Aorta (tissue), 5 donors: ENCODE measurements around the gene PACSIN1. TPM values are rescaled to one million over a fixed set of nuclear protein-coding genes. Genes with fewer than 3 reads are reported as not detected.

Experiments used
- ATAC-seq: fragments of 200-7000 bp; cut with Tn5 transposase; one replicate; pipeline ENCODE4 v1.9.1; 2022; ENCODE audit warnings: moderate library complexity; ENCODE audit not compliant: low FRiP score
- DNase-seq, 2 donors: peaks; one replicate each; pipeline ENCODE4 v3.0.0-alpha.2; 2020
- H3K27ac ChIP-seq, 2 donors: one replicate each; pipeline ENCODE4 v1.5.1; 2013; ENCODE audit warnings: low read length in 2 of 2, mild to moderate bottlenecking in 2 of 2, moderate library complexity in 2 of 2, control low read depth in 1 of 2, inconsistent platforms in 1 of 2, low read depth in 1 of 2
- H3K27me3 ChIP-seq, 2 donors: one replicate each; pipeline ENCODE4 v1.6.1; 2013; ENCODE audit warnings: control low read depth in 1 of 2, low read length in 1 of 2, mild to moderate bottlenecking in 1 of 2, moderate library complexity in 1 of 2; ENCODE audit not compliant: insufficient read depth in 2 of 2, control insufficient read depth in 1 of 2
- H3K36me3 ChIP-seq, 2 donors: one replicate each; pipeline ENCODE4 v1.6.1; 2013; ENCODE audit warnings: control low read depth in 1 of 2, low read length in 1 of 2, mild to moderate bottlenecking in 1 of 2; ENCODE audit not compliant: insufficient read depth in 2 of 2, control insufficient read depth in 1 of 2
- H3K4me1 ChIP-seq, 2 donors: one replicate each; pipeline ENCODE4 v1.6.1; 2013; ENCODE audit warnings: low read length in 2 of 2, control low read depth in 1 of 2, mild to moderate bottlenecking in 1 of 2, moderate library complexity in 1 of 2; ENCODE audit not compliant: insufficient read depth in 2 of 2, control insufficient read depth in 1 of 2
- H3K4me3 ChIP-seq, 2 donors: one replicate each; pipeline ENCODE4 v1.5.1; 2013; ENCODE audit warnings: low read length in 2 of 2, control low read depth in 1 of 2, mild to moderate bottlenecking in 1 of 2
- H3K9me3 ChIP-seq: one replicate; pipeline ENCODE4 v1.6.1; 2013; ENCODE audit warnings: mild to moderate bottlenecking, low read length; ENCODE audit not compliant: control insufficient read depth
- WGBS, 2 donors: extraction: QIAGEN DNeasy Blood & Tissue Kit; methylation state at CpG; one replicate each; pipeline ENCODE4 v1.1.7; 2013; 5-methylcytosine and 5-hydroxymethylcytosine counted together
- intact Hi-C, 2 donors: fragments of 100-400 bp; cut with DNase I; formaldehyde crosslinking; loops; one replicate each; pipeline versions ENCODE4 v1.14.2 to v1.15.0; 2022
- polyA plus RNA-seq, 2 donors: library from polyadenylated mRNA; stranded (reverse); fragments of 200-250 nt; gene quantifications; one replicate each; pipeline ENCODE4 v1.2.3, GENCODE V29; 2013
- total RNA-seq, 2 donors: library from RNA; stranded (reverse); fragmentation: NEBNext Ultra II Directional; extraction: Animal tissue kit (Norgen Biotek cat#: 25700); gene quantifications; one replicate each; pipeline ENCODE4 v1.2.1, GENCODE V29; 2021
- donor health status: healthy with polysubstance abuse.
- donor health status: Bipolar disorder and iron deficiency.
- donor health status: DM: no; HTN: no; CAD: no.
- donor health status: DM: no; HTN: no; CAD: no.
- donor health status: DM: yes; HTN: yes; CAD: no.

The PACSIN1 gene
- total and polyA plus RNA-seq, 4 donors = 0.10 to 0.84 (median 0.10) TPM; not detected in 1

DNA sequence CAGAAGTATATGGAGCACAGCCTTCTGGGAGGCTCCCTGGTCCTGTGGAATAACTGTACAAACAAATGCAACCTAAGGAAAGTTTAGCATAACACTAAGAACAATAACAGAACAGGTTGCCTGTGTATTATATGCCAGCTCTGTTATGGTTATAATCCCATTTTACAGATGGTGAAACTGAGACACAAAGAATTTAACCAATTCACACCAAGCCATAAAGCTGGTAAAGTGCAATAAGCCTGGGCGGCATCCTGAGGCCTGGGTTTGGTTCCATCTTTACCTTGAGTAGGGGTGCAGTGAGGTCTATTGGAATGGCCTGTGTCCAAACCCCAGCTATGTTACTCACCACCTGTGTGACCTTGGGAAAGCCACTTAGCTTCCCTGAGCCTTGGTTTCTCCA is 14.7 kb upstream of the PACSIN1 start:
- no peak overlapping the region for H3K4me3 ChIP-seq

DNA sequence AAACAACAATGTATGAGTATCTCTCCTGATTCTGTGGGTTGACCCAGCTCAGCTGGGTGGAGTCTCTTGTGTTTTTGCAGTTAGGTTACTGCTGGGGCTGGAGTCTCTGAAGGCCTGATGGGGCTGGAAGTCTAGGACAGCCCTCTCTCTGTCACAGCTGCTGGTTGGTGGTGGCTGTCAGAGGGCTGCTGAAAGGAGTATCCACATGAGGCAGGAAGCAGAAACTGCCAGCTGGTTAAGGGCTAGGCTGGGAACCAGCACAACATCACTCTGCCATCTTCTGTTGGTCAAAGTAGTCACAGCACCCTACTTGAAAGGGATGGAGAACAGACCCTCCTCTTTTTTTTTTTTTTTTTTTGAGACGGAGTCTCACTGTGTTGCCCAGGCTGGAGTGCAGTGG is 10.0 kb upstream of the PACSIN1 start:
- Histone ChIP-seq H3K4me1 (no peaks in the 10 kb centered on the region), H3K27ac (no peak overlapping the region), H3K4me3 (no peak overlapping the region), H3K27me3 (no peaks in the 10 kb centered on the region), H3K9me3 (peaks cover 6% of the 10 kb centered on the region), H3K36me3 (no peaks in the 10 kb centered on the region)
- intact Hi-C loops = no loop called here
- WGBS, 2 donors = 84% methylated on average over 1 of the region's 1 CpG; no CpG with 5 or more reads in 1 of the 2 donors
- no peak for DNase-seq
- ATAC-seq = no peak

More for the DNA sequence above, 14.7 kb upstream of the PACSIN1 start:
- intact Hi-C loops = no loop called here
- Histone ChIP-seq H3K36me3 (no peaks in the 10 kb centered on the region), H3K27ac (no peak overlapping the region), H3K4me1 (no peaks in the 10 kb centered on the region), H3K9me3 (peaks cover 6% of the 10 kb centered on the region), H3K27me3 (no peaks in the 10 kb centered on the region)
- DNase-seq = no peak
- no peak for ATAC-seq
- 97 to 100% methylated on average over 1 of the region's 1 CpG for WGBS, 2 donors

- H3K27ac ChIP-seq = no peak overlapping the region
- no peak for DNase-seq
- H3K27me3 ChIP-seq = no peaks in the 10 kb centered on the region
- no peaks in the 10 kb centered on the region for H3K36me3 ChIP-seq
- H3K4me3 ChIP-seq = no peak overlapping the region
- intact Hi-C loops = no loop called here
- WGBS, 2 donors = 81 to 83% methylated on average over 2 of the region's 2 CpGs
- no peaks in the 10 kb centered on the region for H3K9me3 ChIP-seq
- ATAC-seq = no peak
- H3K4me1 ChIP-seq = no peaks in the 10 kb centered on the region
Measured at GRCh38 chr6:34457382-34457741, 8.5 kb upstream of the PACSIN1 start.

DNA sequence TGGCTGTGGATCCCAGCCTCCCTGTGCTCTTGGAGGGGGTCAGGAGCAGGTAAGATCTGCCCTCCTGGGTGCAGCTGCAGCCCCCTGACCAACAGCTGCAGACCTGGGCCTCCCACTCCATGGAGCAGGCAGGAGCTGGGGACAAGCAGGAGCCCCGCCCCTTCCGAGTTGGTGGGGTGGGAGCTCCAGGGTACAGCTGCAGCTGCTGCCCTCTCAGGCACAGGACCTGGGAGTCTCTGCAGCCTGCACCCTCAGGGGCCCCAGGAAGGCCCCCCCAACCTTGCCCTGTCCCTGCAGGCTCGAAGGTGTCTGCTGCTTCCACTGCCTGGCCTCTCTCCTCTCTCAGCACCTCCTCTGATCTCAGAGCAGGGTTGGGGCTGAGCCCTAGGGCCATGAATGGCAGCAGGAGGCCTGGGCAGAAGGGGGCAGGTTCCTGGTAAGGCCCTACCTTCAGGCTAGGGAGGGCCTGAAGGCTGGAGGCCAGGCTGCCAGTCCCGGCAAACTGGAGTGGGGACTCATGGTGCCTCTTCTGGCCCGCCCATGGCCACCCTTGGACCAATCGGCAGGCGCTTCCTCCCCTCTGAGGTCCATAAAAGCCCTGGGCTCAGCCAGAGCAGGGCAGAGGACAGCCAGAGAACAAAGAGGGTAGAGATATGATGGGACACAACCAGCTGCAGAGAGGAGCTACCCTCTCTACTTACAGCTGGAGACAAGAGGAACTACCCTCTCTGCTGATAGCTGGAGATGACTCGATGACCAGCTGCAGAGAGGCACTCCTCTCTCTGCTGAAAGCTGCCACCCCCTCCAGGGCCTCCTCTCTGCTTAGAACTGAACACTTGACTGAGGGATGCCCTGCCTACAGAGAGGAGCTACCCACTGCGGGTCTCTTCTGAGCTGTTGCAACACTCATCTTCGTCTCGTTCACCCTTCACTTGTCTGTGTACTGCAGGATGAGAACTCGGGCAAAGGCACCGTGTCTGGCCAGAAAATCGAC is 7.8 kb upstream of the PACSIN1 start:
- ATAC-seq = no peak
- DNase-seq = no peak
- Histone ChIP-seq H3K27ac (no peak overlapping the region), H3K4me1 (no peaks in the 10 kb centered on the region), H3K27me3 (no peaks in the 10 kb centered on the region), H3K36me3 (no peaks in the 10 kb centered on the region), H3K4me3 (no peak overlapping the region), H3K9me3 (no peaks in the 10 kb centered on the region)
- 85 to 86% methylated on average over 12 to 14 of the region's 14 CpGs for WGBS, 2 donors
- intact Hi-C loops = no loop called here

DNA sequence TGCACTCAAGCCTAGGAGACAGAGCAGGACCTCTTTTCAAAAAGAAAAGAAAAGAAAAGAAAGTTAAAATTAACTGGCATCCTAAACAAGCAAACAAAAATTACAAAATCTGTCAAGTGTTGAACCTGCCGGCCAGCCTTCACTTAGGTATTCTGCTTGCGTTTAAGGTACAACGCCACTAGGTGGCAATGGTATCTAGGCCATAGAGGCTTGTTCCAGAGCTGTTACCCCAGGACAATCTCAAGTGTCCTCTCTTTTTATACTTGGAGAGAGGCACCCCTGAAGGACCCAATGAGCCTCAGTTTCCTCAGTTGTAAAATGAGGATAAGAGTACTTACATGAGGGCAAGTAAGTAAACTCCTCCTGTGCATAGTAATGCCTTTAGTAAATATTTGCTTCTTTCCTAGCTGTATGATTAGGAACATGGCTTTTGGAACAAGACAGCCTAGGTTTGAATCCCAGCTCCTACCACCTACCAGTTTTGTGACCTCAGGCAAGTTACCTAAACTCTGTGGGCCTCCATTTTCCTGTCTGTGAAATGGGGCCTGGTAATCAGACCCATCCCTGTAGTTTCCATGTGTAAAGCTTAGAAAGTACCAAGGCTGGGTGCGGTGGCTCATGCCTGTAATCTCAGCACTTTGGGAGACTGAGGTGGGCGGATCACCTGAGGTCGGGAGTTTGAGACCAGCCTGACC is 5.8 kb upstream of the PACSIN1 start:
- Histone ChIP-seq H3K27ac (no peak overlapping the region), H3K4me1 (no peaks in the 10 kb centered on the region), H3K4me3 (no peak overlapping the region), H3K36me3 (no peaks in the 10 kb centered on the region), H3K27me3 (no peaks in the 10 kb centered on the region), H3K9me3 (no peaks in the 10 kb centered on the region)
- DNase-seq (no peak), ATAC-seq (peak; percentile 58)
- intact Hi-C loops = no loop called here
- WGBS, 2 donors = 72 to 76% methylated on average over 6 of the region's 6 CpGs

GRCh38 chr6:34460796-34461507 is 4.9 kb upstream of the PACSIN1 start:
- Histone ChIP-seq H3K27me3 (no peaks in the 10 kb centered on the region), H3K27ac (no peak overlapping the region), H3K9me3 (no peaks in the 10 kb centered on the region), H3K4me1 (no peaks in the 10 kb centered on the region), H3K36me3 (no peaks in the 10 kb centered on the region), H3K4me3 (no peak overlapping the region)
- no peak for ATAC-seq
- intact Hi-C loops = no loop called here
- DNase-seq = no peak
- WGBS, 2 donors = 91% methylated on average over 5 of the region's 5 CpGs

DNA sequence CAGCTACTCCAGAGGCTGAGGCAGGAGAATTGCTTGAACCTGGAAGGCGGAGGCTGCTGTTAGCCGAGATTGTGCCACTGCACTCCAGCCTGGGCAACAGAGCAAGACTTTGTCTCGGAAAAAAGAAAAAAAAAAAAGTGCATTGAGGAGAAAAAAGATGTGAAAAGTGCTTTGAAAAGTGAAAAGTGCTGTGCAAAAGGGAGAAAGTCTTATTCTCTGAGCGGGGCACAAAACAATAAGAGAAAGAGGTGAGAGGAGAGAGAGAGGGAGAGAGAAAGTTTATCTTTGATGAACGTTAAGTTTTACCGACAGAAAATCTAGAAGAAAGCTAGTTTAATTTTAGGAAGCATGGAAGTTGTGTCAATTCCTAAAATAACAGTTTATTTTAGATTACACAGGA is 3.9 kb upstream of the PACSIN1 start:
- Histone ChIP-seq H3K9me3 (no peaks in the 10 kb centered on the region), H3K4me3 (no peak overlapping the region), H3K36me3 (no peaks in the 10 kb centered on the region), H3K4me1 (no peaks in the 10 kb centered on the region), H3K27me3 (no peaks in the 10 kb centered on the region), H3K27ac (no peak overlapping the region)
- intact Hi-C loops = no loop called here
- DNase-seq = no peak
- ATAC-seq = no peak
- 9 to 18% methylated on average over 6 of the region's 6 CpGs for WGBS, 2 donors

DNA sequence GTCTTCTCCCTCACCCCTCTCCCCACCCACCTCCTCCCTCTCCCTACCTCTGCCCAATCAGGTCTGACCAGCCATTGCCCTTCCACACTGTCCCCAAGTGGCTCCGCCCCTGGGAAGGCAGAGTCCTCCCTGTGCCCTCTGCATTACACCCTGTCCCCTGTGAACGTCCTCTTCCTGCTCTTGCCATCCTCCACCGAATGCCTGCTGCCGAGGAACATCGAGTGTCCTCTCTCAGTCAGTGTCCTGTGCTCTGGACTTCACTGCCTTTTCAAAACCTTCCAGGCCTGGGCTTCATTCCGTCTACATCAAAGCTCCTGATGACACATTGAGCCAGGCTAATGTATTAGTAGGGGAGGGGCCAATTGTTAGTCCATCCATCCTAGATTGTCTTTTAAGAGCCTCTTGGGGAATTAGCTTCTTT is 3.3 kb upstream of the PACSIN1 start:
- ATAC-seq (peak; percentile 45), DNase-seq (no peak)
- no peaks in the 10 kb centered on the region for H3K36me3 ChIP-seq
- 26 to 28% methylated on average over 6 of the region's 6 CpGs for WGBS, 2 donors
- intact Hi-C loops = no loop called here
- no peaks in the 10 kb centered on the region for H3K27me3 ChIP-seq
- H3K4me3 ChIP-seq = no peak overlapping the region
- no peak overlapping the region for H3K27ac ChIP-seq
- H3K9me3 ChIP-seq = no peaks in the 10 kb centered on the region
- H3K4me1 ChIP-seq = no peaks in the 10 kb centered on the region
